Type B pancreatic cell (in vitro differentiated cells): ENCODE measurements around the gene KIF6. TPM values are rescaled to one million over a fixed set of nuclear protein-coding genes. Genes with fewer than 3 reads are reported as not detected.

Source experiments
- DNase-seq: peaks from one replicate; pipeline ENCODE4 v3.0.0; 2021; ENCODE audit warnings: mixed read lengths; ENCODE audit not compliant: unreplicated experiment; ENCODE audit errors: extremely low spot score
- H3K27ac Mint-ChIP-seq: 2 replicates; pipeline ENCODE4 v1.8.0; 2021; ENCODE audit warnings: mild to moderate bottlenecking, mixed read lengths
- H3K27me3 Mint-ChIP-seq: 2 replicates; pipeline ENCODE4 v1.8.0; 2021; ENCODE audit warnings: mixed read lengths
- H3K36me3 Mint-ChIP-seq: 2 replicates; pipeline ENCODE4 v1.8.0; 2021; ENCODE audit warnings: mixed read lengths
- H3K4me1 Mint-ChIP-seq: one replicate; pipeline ENCODE4 v1.8.0; 2021; ENCODE audit warnings: mixed read lengths; ENCODE audit not compliant: unreplicated experiment
- H3K4me3 Mint-ChIP-seq: 2 replicates; pipeline ENCODE4 v1.8.0; 2021; ENCODE audit warnings: mild to moderate bottlenecking, mixed read lengths
- H3K9me3 Mint-ChIP-seq: 2 replicates; pipeline ENCODE4 v1.8.0; 2021; ENCODE audit warnings: mixed read lengths
- total RNA-seq: library from RNA; stranded (reverse); gene quantifications from 2 replicates; pipeline ENCODE4 v1.2.1, GENCODE V29; 2021; ENCODE audit warnings: low replicate concordance
- TF ChIP-seq, protein P1 (sequence below): fragments of 200-600 bp; sonication (generic); conservative IDR thresholded peaks from 2 replicates; pipeline ENCODE4 v1.5.0; 2021; ENCODE audit warnings: antibody characterized with exemption, mild to moderate bottlenecking

Gene KIF6
- total RNA-seq, 1 donor from 2014 or later, result 3.3 TPM

DNA sequence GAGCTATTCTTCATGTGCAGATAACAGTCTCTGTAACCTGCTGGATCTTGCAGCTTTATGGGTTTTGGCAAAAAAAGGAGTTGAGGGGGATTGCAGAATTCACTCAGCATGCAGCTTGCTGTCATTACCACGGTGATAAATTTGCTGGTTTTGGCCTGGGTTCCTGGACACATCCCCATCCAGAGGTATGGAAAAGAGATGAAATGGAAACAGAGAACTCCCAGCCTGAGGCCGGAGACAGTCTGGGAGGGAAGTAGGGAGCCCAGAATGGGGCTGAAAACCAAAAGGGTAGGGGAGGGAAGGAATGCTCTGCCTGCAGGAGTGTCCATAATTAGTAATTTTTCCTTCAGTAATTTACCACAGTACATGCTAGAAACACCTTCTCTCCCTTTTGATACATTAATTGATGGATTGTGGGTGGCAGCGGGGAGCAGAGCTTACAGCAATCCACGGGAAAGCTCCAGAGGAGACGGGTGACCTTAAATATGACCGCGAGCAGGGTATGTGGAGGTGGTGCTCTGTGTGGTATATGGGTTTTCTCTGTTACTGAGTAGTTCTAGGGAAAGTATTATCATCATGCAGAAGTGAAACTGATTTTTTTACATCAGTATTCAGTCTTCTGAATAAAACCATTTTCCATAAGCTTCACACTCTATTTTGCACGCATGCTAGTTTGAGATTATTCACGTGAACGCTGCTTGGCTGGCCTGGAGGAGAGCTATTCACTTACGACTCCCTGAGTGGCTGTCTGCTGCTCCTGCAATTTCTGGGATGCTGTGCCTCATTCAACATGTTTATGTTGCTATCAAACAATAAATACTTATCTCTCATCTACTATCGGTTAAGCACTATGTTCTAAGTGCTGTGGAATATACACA, 336.4 kb downstream of the KIF6 start:
- Mint-ChIP-seq H3K4me3 (no peak overlapping the region), H3K9me3 (no peaks in the 10 kb centered on the region), H3K27me3 (peaks cover 3% of the 10 kb centered on the region), H3K4me1 (peaks cover 22% of the 10 kb centered on the region), H3K36me3 (no peaks in the 10 kb centered on the region), H3K27ac (no peak overlapping the region)
- TF ChIP-seq, protein P1, sequence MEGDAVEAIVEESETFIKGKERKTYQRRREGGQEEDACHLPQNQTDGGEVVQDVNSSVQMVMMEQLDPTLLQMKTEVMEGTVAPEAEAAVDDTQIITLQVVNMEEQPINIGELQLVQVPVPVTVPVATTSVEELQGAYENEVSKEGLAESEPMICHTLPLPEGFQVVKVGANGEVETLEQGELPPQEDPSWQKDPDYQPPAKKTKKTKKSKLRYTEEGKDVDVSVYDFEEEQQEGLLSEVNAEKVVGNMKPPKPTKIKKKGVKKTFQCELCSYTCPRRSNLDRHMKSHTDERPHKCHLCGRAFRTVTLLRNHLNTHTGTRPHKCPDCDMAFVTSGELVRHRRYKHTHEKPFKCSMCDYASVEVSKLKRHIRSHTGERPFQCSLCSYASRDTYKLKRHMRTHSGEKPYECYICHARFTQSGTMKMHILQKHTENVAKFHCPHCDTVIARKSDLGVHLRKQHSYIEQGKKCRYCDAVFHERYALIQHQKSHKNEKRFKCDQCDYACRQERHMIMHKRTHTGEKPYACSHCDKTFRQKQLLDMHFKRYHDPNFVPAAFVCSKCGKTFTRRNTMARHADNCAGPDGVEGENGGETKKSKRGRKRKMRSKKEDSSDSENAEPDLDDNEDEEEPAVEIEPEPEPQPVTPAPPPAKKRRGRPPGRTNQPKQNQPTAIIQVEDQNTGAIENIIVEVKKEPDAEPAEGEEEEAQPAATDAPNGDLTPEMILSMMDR, result no peak
- no peak for DNase-seq

DNA sequence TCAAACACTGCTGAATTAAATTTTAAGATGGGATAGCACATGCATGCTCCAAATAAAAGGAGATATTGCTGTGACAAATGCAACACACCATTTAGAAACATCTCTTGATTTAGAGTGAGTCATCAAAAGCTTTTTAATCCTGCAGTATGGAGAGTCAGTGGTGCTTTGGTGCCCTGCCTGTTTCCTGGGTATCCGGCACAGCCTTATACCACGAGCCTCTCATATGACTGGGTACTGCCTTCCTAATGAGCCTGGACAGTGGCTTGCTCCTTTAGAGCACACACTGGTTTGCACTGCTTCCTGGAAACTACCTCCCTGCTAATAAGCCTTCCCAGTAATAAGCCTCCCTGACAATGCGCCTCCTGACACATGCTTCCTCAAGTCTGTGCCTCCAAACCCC, 337.4 kb downstream of the KIF6 start:
- H3K4me1 Mint-ChIP-seq, result peaks cover 22% of the 10 kb centered on the region
- H3K4me3 Mint-ChIP-seq, result no peak overlapping the region
- DNase-seq, result no peak
- H3K27me3 Mint-ChIP-seq, result peaks cover 3% of the 10 kb centered on the region
- H3K9me3 Mint-ChIP-seq, result no peaks in the 10 kb centered on the region
- TF ChIP-seq, protein P1, result no peak
- H3K27ac Mint-ChIP-seq, result no peak overlapping the region
- no peaks in the 10 kb centered on the region for H3K36me3 Mint-ChIP-seq

DNA sequence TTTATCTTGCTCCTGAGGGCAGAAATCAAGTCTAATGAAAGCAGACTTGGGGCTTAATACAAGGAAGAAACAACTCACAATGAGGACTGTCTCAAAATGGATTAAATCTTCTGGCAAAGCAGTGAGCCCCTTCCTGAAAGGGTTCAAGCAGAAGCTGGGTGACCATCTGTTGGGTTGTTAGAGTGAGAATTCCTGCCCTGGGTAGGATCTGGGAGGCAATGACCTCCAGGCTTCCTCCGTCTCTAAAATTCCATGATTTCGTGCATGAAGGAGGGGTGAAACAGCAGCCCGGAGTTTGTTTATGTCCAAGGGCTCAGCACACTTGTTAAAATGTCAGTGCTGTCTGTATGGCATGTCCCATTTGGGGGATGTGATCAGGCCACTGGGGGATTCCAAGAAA, 338.7 kb downstream of the KIF6 start:
- no peak overlapping the region for H3K4me3 Mint-ChIP-seq
- H3K9me3 Mint-ChIP-seq, result no peaks in the 10 kb centered on the region
- H3K27me3 Mint-ChIP-seq, result peaks cover 3% of the 10 kb centered on the region
- H3K36me3 Mint-ChIP-seq, result no peaks in the 10 kb centered on the region
- no peak for DNase-seq
- H3K4me1 Mint-ChIP-seq, result peaks cover 22% of the 10 kb centered on the region
- TF ChIP-seq, protein P1, result no peak
- H3K27ac Mint-ChIP-seq, result no peak overlapping the region

DNA sequence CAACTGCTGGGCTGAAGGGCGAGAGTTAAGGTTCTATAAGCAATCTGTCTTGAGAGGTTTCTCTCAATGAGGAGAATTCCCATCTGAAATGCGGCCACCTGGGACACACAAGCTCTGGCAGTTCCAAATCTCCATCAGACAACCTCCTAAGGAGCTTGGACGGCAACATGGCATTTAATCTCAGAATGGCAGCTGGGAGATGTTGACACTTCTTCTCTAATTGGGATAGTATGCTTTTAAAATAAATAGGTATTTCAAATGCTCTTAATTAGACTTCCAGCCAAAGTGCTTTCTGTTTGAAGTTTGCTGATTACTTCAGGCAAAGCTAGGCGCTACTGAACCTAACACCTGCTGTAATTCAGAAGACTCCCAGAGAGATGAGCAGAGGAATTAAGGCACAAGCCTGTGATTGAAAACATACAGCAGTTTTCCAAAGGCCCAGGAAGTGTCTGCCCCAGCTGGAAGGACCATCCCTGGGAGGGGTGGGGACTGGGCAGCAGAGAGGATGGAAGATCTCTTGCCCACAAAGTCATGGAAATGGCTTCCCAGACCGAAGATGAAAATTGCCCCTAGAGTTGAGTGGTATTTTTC, 343.6 kb downstream of the KIF6 start:
- Mint-ChIP-seq H3K9me3 (no peaks in the 10 kb centered on the region), H3K27me3 (peaks cover 10% of the 10 kb centered on the region), H3K4me1 (peaks cover 6% of the 10 kb centered on the region), H3K36me3 (no peaks in the 10 kb centered on the region), H3K27ac (no peak overlapping the region), H3K4me3 (no peak overlapping the region)
- DNase-seq, result no peak
- TF ChIP-seq, protein P1, result no peak

DNA sequence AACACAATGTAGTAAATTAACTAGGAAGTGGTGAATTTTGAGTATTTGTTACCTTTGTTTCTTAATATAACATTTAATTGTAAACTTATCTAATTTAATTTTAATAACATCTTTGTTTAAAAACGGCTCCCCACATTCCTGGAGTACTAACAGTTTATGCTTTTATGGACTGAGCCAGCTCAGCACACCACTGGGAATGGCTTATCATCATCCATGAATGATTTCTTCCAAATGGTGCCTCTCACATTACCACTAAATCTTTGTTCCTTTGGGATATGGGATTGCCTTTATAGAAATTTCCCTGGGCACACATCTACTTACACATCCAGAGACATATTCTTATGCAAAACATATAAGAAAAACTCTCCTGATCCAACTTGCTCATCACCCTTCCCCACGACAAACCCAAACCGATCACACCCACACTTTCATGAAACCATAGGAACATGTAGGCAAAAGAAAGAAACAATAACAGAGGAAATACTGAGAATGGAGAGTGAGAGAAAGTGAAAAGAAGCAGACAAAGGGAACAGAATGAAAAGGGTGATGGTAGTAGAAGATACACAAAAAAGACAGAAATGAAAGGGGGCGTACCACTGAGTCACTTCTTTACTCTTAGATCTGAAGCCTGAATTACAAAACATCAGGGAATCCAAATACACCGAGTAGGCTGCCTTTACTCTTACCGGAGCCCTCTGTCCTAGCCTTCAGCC, 344.2 kb downstream of the KIF6 start:
- Mint-ChIP-seq H3K4me1 (peaks cover 5% of the 10 kb centered on the region), H3K9me3 (no peaks in the 10 kb centered on the region), H3K27me3 (peaks cover 7% of the 10 kb centered on the region), H3K27ac (no peak overlapping the region), H3K36me3 (no peaks in the 10 kb centered on the region), H3K4me3 (no peak overlapping the region)
- no peak for DNase-seq
- TF ChIP-seq, protein P1, result no peak
